Transverse colon (tissue), 3 donors: ENCODE results near the gene ZCCHC7.

Source experiments
- EP300 ChIP-seq: sonication (generic); formaldehyde crosslinking; IDR thresholded peaks from one replicate; pipeline ENCODE4 v1.6.1; 2017; ENCODE audit warnings: antibody characterized with exemption, low read depth
- POLR2A ChIP-seq: fragments of 450-650 bp; IDR thresholded peaks from one replicate; pipeline ENCODE4 v1.6.1; 2016; ENCODE audit warnings: antibody characterized with exemption, mild to moderate bottlenecking, moderate library complexity
- TF ChIP-seq, protein P1 (sequence below), 5 experiments: fragments of 200-600 bp in 3 of 5; fragments of 450-650 bp in 2 of 5; sonication (generic) in 3 of 5; IDR thresholded peaks; 1 replicate in 2 of 5; 2 replicates in 3 of 5; pipeline ENCODE4 v1.5.1; 2016 to 2017; ENCODE audit warnings: antibody characterized with exemption in 5 of 5, inconsistent platforms in 3 of 5, mild to moderate bottlenecking in 2 of 5, moderate library complexity in 1 of 5

GRCh38 chr9:37191403-37192089 lies 71.2 kb downstream of the ZCCHC7 start:
- TF ChIP-seq EP300 (no peak), POLR2A (no peak)
- TF ChIP-seq, protein P1, sequence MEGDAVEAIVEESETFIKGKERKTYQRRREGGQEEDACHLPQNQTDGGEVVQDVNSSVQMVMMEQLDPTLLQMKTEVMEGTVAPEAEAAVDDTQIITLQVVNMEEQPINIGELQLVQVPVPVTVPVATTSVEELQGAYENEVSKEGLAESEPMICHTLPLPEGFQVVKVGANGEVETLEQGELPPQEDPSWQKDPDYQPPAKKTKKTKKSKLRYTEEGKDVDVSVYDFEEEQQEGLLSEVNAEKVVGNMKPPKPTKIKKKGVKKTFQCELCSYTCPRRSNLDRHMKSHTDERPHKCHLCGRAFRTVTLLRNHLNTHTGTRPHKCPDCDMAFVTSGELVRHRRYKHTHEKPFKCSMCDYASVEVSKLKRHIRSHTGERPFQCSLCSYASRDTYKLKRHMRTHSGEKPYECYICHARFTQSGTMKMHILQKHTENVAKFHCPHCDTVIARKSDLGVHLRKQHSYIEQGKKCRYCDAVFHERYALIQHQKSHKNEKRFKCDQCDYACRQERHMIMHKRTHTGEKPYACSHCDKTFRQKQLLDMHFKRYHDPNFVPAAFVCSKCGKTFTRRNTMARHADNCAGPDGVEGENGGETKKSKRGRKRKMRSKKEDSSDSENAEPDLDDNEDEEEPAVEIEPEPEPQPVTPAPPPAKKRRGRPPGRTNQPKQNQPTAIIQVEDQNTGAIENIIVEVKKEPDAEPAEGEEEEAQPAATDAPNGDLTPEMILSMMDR (IDR thresholded peaks at IDR 0.05) = no peak
